B cell (primary cell): ENCODE data around the gene USPL1. TPM values are rescaled to one million over a fixed set of nuclear protein-coding genes. Genes with fewer than 3 reads are reported as not detected.

Experiments
- ATAC-seq: fragments of 200-7000 bp; cut with Tn5 transposase; one replicate; pipeline ENCODE4 v1.10.0; 2021; ENCODE audit warnings: low read depth, mild to moderate bottlenecking, moderate number of reproducible peaks, moderate library complexity
- CTCF ChIA-PET: fragments of 350-600 bp; sonication (Branson Sonifier 250); formaldehyde crosslinking; loops from one replicate; lab custom pipeline; 2021; ENCODE audit warnings: antibody characterized with exemption, inconsistent platforms; lab: Charles Lee
- POLR2A ChIA-PET: fragments of 350-600 bp; sonication (Branson Sonifier 250); formaldehyde crosslinking; loops from one replicate; lab custom pipeline; 2021; ENCODE audit warnings: antibody characterized with exemption; lab: Charles Lee
- DNase-seq: peaks from one replicate; pipeline ENCODE4 v3.0.0; 2013
- H2AFZ ChIP-seq: 2 replicates; pipeline ENCODE4 v1.6.1; 2012; ENCODE audit warnings: mild to moderate bottlenecking, low read depth, low read length; ENCODE audit not compliant: insufficient read depth, poor library complexity, severe bottlenecking
- H3K27ac ChIP-seq, 2 donors: 1 replicate in 1 of 2; 2 replicates in 1 of 2; pipeline ENCODE4 v1.5.1; 2012 to 2013; ENCODE audit warnings: low read length in 2 of 2, mild to moderate bottlenecking in 2 of 2, moderate library complexity in 1 of 2
- H3K27me3 ChIP-seq, 4 experiments: fragments of 200-600 bp in 1 of 4; sonication (generic) in 1 of 4; replicated peaks in 1 of 4; 1 replicate in 2 of 4; 2 replicates in 2 of 4; pipeline versions ENCODE4 v1.6.1 to v1.7.0; 2013 to 2016; ENCODE audit warnings: low read length in 3 of 4, mild to moderate bottlenecking in 2 of 4, mixed read lengths in 1 of 4, moderate library complexity in 1 of 4; ENCODE audit not compliant: insufficient read depth in 4 of 4, control insufficient read depth in 3 of 4; ENCODE audit errors: control extremely low read depth in 1 of 4
- H3K36me3 ChIP-seq, 2 experiments: replicated peaks in 1 of 2; 1 replicate in 1 of 2; 2 replicates in 1 of 2; pipeline versions ENCODE4 v1.6.1 to v1.7.1; 2013; ENCODE audit warnings: low read length in 1 of 2; ENCODE audit not compliant: insufficient read depth in 2 of 2, control insufficient read depth in 1 of 2; ENCODE audit errors: control extremely low read depth in 1 of 2, extremely low read depth in 1 of 2
- H3K4me1 ChIP-seq, 2 donors: fragments of 200-600 bp in 1 of 2; sonication (generic) in 1 of 2; 1 replicate in 1 of 2; 2 replicates in 1 of 2; pipeline versions ENCODE4 v1.5.1 to v1.6.1; 2013 to 2017; ENCODE audit warnings: low read length in 2 of 2; ENCODE audit not compliant: control insufficient read depth in 2 of 2, insufficient read depth in 2 of 2
- H3K4me2 ChIP-seq: replicated peaks from 2 replicates; pipeline ENCODE3; 2012; ENCODE audit warnings: mild to moderate bottlenecking, low read depth, low read length; ENCODE audit not compliant: poor library complexity, severe bottlenecking
- H3K4me3 ChIP-seq, 5 experiments: fragments of 200-600 bp in 1 of 5; sonication (generic) in 1 of 5; 1 replicate in 3 of 5; 2 replicates in 2 of 5; pipeline versions ENCODE4 v1.5.1 to v1.7.0; 2011 to 2016; ENCODE audit warnings: low read length in 4 of 5, mild to moderate bottlenecking in 4 of 5, low read depth in 2 of 5, control low read depth in 1 of 5, moderate library complexity in 1 of 5; ENCODE audit not compliant: insufficient read depth in 1 of 5; ENCODE audit errors: control extremely low read depth in 1 of 5, extremely low read depth in 1 of 5
- H3K79me2 ChIP-seq: fragments of 200-600 bp; sonication (generic); one replicate; pipeline ENCODE4 v1.6.0; 2016; ENCODE audit warnings: low read length; ENCODE audit not compliant: control insufficient read depth, insufficient read depth
- H3K9ac ChIP-seq: fragments of 200-600 bp; sonication (generic); 2 replicates; pipeline ENCODE4 v1.6.1; 2017; ENCODE audit warnings: mild to moderate bottlenecking, low read length, moderate library complexity
- H3K9me3 ChIP-seq, 3 donors: one replicate each; pipeline versions ENCODE4 v1.6.1 to v1.7.1; 2013; ENCODE audit warnings: low read length in 2 of 3; ENCODE audit not compliant: control insufficient read depth in 2 of 3, insufficient read depth in 1 of 3; ENCODE audit errors: control extremely low read depth in 1 of 3
- H4K20me1 ChIP-seq: 2 replicates; pipeline ENCODE4 v1.6.0; 2012; ENCODE audit warnings: mild to moderate bottlenecking, low read length; ENCODE audit not compliant: insufficient read depth, control insufficient read depth, poor library complexity, severe bottlenecking
- H3K27ac Mint-ChIP-seq: one replicate; pipeline ENCODE4 v1.8.0; 2021; ENCODE audit warnings: mixed read lengths
- H3K27me3 Mint-ChIP-seq: one replicate; pipeline ENCODE4 v1.8.0; 2021; ENCODE audit warnings: mixed read lengths
- H3K4me1 Mint-ChIP-seq: one replicate; pipeline ENCODE4 v1.8.0; 2021; ENCODE audit warnings: mixed read lengths
- H3K4me3 Mint-ChIP-seq: one replicate; pipeline ENCODE4 v1.8.0; 2021; ENCODE audit warnings: mixed read lengths
- H3K9me3 Mint-ChIP-seq: one replicate; pipeline ENCODE4 v1.8.0; 2022; ENCODE audit warnings: mixed read lengths; ENCODE audit not compliant: insufficient read depth
- CTCF ChIP-seq: fragments of 200-600 bp; IDR thresholded peaks from one replicate; pipeline ENCODE4 v1.8.0; 2022; ENCODE audit warnings: antibody characterized with exemption, mild to moderate bottlenecking
- EZH2 ChIP-seq: IDR thresholded peaks from 2 replicates; pipeline ENCODE4 v1.6.1; 2012; ENCODE audit warnings: borderline replicate concordance, low read depth, mild to moderate bottlenecking, moderate library complexity, low read length; ENCODE audit not compliant: insufficient read depth, poor library complexity, severe bottlenecking
- WGBS: methylation state at CpG from one replicate; pipeline ENCODE4 v1.1.5; 2013; ENCODE audit warnings: missing lambda C conversion rate; ENCODE audit not compliant: insufficient coverage; 5-methylcytosine and 5-hydroxymethylcytosine counted together
- intact Hi-C: fragments of 100-400 bp; cut with micrococcal nuclease; formaldehyde crosslinking; loops from one replicate; pipeline ENCODE4 v1.10.0; 2022
- polyA plus RNA-seq: library from polyadenylated mRNA; depleted of rRNA; stranded (reverse); fragments of >200 nt; gene quantifications from 2 replicates; pipeline ENCODE4 v1.2.3, GENCODE V29; 2012
- total RNA-seq, 2 donors: library from RNA; stranded (reverse); fragments of 120-200 nt in 1 of 2; gene quantifications; 1 replicate in 1 of 2; 2 replicates in 1 of 2; pipeline versions ENCODE4 v1.2.3 to v1.2.4, GENCODE V29; 2013 to 2022

USPL1 gene
- total and polyA plus RNA-seq, 2 donors (not counting 1 experiment from before 2014, with no cell fraction given), result 30.2 to 55.8 TPM

- H2AFZ ChIP-seq, result no peak overlapping the region
- H3K9me3 Mint-ChIP-seq, result no peaks in the 10 kb centered on the region
- H3K27me3 Mint-ChIP-seq, result no peaks in the 10 kb centered on the region
- TF ChIP-seq EZH2 (no peak), CTCF (no peak)
- DNase-seq, result no peak
- no peak overlapping the region for H3K4me2 ChIP-seq
- peaks cover 44% of the 10 kb centered on the region for H3K4me1 Mint-ChIP-seq
- no peak for ATAC-seq
- H3K27ac Mint-ChIP-seq, result no peak overlapping the region
- H3K27me3 ChIP-seq, result no peaks in the 10 kb centered on the region
- CTCF ChIA-PET, result no interaction called here
- no peak overlapping the region for H3K4me3 Mint-ChIP-seq
- H3K4me1 ChIP-seq, result peaks cover 0 to 16% of the 10 kb centered on the region in 2 donors
- H4K20me1 ChIP-seq, result peaks cover 27% of the 10 kb centered on the region
- no peak overlapping the region for H3K27ac ChIP-seq
- no peaks in the 10 kb centered on the region for H3K9me3 ChIP-seq
- 100% methylated on average over 1 of the region's 3 CpGs for WGBS
- intact Hi-C loops, result no loop called here
- H3K4me3 ChIP-seq, result no peak overlapping the region
- POLR2A ChIA-PET, result no interaction called here
- peaks cover 3 to 74% of the 10 kb centered on the region in 2 experiments for H3K36me3 ChIP-seq
- no peak overlapping the region for H3K9ac ChIP-seq
- peaks cover 89% of the 10 kb centered on the region for H3K79me2 ChIP-seq
Observed at GRCh38 chr13:30634838-30635237, 17.1 kb downstream of the USPL1 start.

GRCh38 chr13:30638301-30638700, 20.6 kb downstream of the USPL1 start:
- Histone ChIP-seq H3K36me3 (peaks cover 10 to 76% of the 10 kb centered on the region in 2 experiments), H3K9ac (no peak overlapping the region), H3K4me2 (no peak overlapping the region), H3K27me3 (no peaks in the 10 kb centered on the region), H3K9me3 (no peaks in the 10 kb centered on the region), H3K4me3 (no peak overlapping the region), H3K4me1 (peaks cover 0 to 16% of the 10 kb centered on the region in 2 donors), H3K79me2 (peaks cover 79% of the 10 kb centered on the region), H4K20me1 (peaks cover 53% of the 10 kb centered on the region), H3K27ac (no peak overlapping the region), H2AFZ (no peak overlapping the region)
- CTCF ChIA-PET, result interaction anchor here (1.6 kb wide), 1 partner anchor 20 kb away, joined by 3 read pairs; no protein-coding TSS in a partner anchor
- Mint-ChIP-seq H3K4me3 (no peak overlapping the region), H3K9me3 (no peaks in the 10 kb centered on the region), H3K4me1 (peaks cover 32% of the 10 kb centered on the region), H3K27me3 (no peaks in the 10 kb centered on the region), H3K27ac (no peak overlapping the region)
- ATAC-seq, result no peak
- DNase-seq, result no peak
- no peak for TF ChIP-seq EZH2
- TF ChIP-seq CTCF, result no peak
- intact Hi-C loops, result no loop called here
- WGBS, result 97% methylated on average over 2 of the region's 4 CpGs
- POLR2A ChIA-PET, result interaction anchor here (0.6 kb wide), 1 partner anchor 175 kb away, joined by 3 read pairs; no protein-coding TSS in a partner anchor
